Renal pelvis (tissue), 4 donors: ENCODE data around the gene DPYSL4. TPM values are rescaled to one million over a fixed set of nuclear protein-coding genes. Genes with fewer than 3 reads are reported as not detected.

ENCODE experiments used
- DNase-seq: peaks from one replicate; pipeline ENCODE4 v3.0.0-alpha.2; 2013
- polyA plus RNA-seq, 3 donors: library from polyadenylated mRNA; unstranded; fragments of 120-200 nt; gene quantifications; one replicate each; pipeline ENCODE4 v1.2.1, GENCODE V29; 2013; ENCODE audit not compliant: insufficient read length in 3 of 3

Gene DPYSL4
- polyA plus RNA-seq, 3 donors, result 15.4 to 22.3 (median 18.3) TPM

GRCh38 chr10:132239126-132240031 lies 52.6 kb downstream of the DPYSL4 start:
- no peak for DNase-seq

- no peak for DNase-seq
Observed at GRCh38 chr10:132240156-132240555, 53.4 kb downstream of the DPYSL4 start.

GRCh38 chr10:132240581-132240980 lies 53.8 kb downstream of the DPYSL4 start:
- DNase-seq, result no peak

- no peak for DNase-seq
Observed at GRCh38 chr10:132241086-132241485, 54.3 kb downstream of the DPYSL4 start.

- DNase-seq, result no peak
Observed at GRCh38 chr10:132241496-132241895, 54.7 kb downstream of the DPYSL4 start.

- DNase-seq, result no peak
Observed at GRCh38 chr10:132242103-132242840, 55.5 kb downstream of the DPYSL4 start.

- DNase-seq, result no peak
Observed at GRCh38 chr10:132243141-132243540, 56.4 kb downstream of the DPYSL4 start.

GRCh38 chr10:132243626-132244025 lies 56.9 kb downstream of the DPYSL4 start:
- DNase-seq, result no peak

GRCh38 chr10:132245056-132245455 lies 58.3 kb downstream of the DPYSL4 start:
- no peak for DNase-seq

GRCh38 chr10:132246296-132246695 lies 59.5 kb downstream of the DPYSL4 start:
- DNase-seq, result no peak

GRCh38 chr10:132247943-132248342 lies 61.2 kb downstream of the DPYSL4 start:
- no peak for DNase-seq

- DNase-seq, result no peak
Observed at GRCh38 chr10:132248455-132249225, 61.9 kb downstream of the DPYSL4 start.

GRCh38 chr10:132249226-132249724 lies 62.5 kb downstream of the DPYSL4 start:
- DNase-seq, result no peak

GRCh38 chr10:132249824-132250375 lies 63.2 kb downstream of the DPYSL4 start:
- DNase-seq, result no peak

- no peak for DNase-seq
Observed at GRCh38 chr10:132250481-132251475, 64.0 kb downstream of the DPYSL4 start.

GRCh38 chr10:132251928-132252327 lies 65.2 kb downstream of the DPYSL4 start:
- DNase-seq, result no peak

- no peak for DNase-seq
Observed at GRCh38 chr10:132252412-132252811, 65.7 kb downstream of the DPYSL4 start.

GRCh38 chr10:132253092-132253687 lies 66.4 kb downstream of the DPYSL4 start:
- no peak for DNase-seq

GRCh38 chr10:132254841-132255240 lies 68.1 kb downstream of the DPYSL4 start:
- no peak for DNase-seq
